Glomerular visceral epithelial cell (primary cell): ENCODE measurements around the gene NAA30.
"Not testable (repeated sequence)": the region's sequence is repeated elsewhere in the genome, so short reads cannot be mapped to it uniquely, and the experiment has no call there.

Experiments
- DNase-seq: peaks from one replicate; pipeline ENCODE4 v3.0.0-alpha.2; 2016; ENCODE audit errors: extremely low spot score

NAA30 gene

DNA sequence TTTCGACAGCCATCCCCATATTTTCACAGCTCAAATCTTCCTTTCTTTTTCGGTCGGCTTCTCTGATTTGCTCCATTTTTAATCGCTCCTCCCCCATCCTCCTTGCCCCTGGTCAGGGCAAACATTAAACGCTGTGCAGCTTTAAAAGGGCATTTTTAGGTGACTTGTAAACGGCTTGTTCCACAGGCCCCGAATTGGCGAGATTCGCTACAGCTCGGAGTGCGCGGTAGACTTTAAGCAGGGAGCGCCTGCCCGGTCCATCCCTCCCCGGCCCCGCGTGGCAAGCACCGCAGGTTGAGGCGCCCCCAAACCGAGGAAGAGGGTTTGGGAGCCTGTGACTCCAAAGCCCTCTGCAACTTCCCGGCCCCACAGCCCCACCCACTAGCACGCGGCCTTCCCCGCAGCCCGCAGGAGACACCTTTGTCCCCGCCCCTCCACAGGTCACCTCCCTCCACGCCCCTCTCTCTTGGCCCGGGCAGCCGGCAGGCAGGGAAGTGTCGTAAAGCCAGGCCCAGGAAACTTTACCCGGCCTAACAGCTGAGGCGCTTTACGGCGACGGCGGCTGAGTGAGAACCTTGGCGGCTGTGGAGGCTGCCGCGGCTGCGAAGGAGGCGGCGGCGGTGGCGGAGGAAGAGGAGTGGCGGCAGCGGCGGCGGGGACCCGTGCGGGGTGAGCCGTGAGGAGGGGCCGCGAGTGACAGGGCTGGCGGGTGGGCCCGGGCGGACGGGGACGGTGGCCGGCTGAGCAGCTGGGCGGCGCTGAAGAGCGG, at the start of gene NAA30:
NAA30 (plus strand) TSS at position 550 of the 769 bp plus-strand sequence. CDS start 372 bp downstream, outside the sequence.
- peak; percentile 96 for DNase-seq

DNA sequence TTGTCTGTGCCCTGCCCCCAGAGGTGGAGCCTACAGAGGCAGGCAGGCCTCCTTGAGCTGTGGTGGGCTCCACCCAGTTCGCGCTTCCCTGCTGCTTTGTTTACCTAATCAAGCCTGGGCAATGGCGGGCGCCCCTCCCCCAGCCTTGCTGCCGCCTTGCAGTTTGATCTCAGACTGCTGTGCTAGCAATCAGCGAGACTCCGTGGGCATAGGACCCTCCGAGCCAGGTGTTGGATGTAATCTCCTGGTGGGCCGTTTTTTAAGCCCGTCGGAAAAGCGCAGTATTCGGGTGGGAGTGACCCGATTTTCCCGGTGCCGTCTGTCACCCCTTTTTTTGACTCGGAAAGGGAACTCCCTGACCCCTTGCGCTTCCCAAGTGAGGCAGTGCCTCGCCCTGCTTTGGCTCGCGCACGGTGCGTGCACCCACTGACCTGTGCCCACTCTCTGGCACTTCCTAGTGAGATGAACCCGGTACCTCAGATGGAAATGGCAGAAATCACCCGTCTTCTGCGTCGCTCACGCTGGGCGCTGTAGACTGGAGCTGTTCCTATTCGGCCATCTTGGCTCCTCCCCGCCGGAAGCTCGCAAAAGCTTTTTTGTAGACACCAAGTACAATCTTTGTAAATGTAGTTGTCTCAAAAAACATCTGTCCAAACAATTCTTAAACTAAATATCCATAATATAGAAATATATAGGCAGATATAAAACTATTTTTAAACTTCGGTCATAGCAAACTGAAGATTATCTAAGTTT, 46.7 kb upstream of the NAA30 start:
- not testable (repeated sequence) for DNase-seq

GRCh38 chr14:57345106-57345505, 45.3 kb upstream of the NAA30 start:
- DNase-seq: no peak

DNA sequence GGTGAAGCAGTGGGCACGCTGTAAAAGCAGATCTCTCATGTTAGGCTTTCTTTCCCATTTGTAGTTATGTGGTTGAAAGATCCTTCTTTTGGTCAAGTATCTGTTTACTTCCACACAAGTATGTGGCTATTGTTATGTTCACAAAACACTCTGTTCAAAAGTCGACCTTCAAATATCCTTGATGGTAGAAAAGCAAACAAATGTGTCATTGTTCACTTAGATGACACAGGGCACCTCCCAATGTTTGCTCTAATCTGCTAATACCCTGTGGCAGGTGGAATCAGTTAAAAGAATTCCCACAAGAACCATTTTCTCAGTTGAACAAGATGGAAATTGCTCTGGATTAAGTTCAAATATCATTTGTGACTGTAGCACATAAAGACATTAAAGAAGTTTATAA, 43.6 kb upstream of the NAA30 start:
- DNase-seq: no peak

GRCh38 chr14:57352396-57353170, 37.8 kb upstream of the NAA30 start:
- no peak for DNase-seq

- no peak for DNase-seq
Observed at GRCh38 chr14:57355081-57355800, 35.1 kb upstream of the NAA30 start.

DNA sequence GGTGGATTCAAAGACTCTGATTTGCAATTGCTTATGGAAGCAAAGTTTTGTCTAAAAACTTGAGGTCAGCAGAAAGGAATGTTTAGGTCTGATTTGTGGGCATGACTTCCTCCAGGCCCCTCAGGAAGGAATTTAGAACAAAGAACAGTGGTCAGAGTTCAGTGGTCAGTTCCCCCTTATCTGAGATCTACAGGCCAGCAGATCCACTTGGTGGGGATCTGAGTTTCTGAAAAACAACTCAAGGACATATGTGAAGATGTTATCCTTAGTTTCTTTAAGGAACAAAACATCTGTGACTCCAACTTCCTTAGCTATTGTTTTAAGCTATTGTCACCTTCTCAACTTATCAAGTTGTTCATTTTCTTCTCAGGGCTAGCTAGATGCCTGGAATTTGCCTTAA, 28.0 kb upstream of the NAA30 start:
- peak; percentile 77 for DNase-seq

DNA sequence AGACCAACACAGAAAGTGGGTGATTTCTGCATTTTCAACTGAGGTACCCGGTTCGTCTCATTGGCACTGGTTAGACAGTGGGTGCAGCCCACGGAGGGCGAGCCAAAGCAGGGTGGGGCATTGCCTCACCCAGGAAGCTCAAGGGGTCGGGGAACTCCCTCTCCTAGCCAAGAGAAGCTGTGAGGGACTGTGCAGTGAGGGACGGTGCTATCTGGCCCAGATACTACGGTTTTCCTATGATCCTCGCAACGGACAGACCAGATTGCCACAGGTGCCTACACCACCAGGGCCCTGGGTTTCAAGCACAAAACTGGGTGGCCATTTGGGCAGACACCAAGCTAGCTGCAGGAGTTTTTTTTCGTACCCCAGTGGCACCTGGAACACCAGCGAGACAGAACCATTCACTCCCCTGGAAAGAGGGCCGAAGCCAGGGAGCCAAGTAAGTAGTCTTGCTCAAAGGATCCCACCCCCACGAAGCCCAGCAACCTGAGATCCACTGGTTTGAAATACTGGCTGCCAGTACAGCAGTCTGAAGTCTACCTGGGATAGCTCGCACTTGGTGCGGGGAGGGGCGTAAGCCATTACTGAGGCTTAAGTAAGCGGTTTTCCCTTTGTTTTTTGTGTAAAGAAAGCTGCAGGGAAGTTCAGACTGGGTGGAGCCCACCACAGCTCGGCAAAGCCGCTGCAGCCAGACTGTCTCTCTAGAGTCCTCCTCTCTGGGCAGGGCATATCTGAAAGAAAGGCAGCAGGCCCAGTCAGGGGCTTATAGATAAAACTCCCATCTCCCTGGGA, 25.5 kb upstream of the NAA30 start:
- DNase-seq: no peak

DNA sequence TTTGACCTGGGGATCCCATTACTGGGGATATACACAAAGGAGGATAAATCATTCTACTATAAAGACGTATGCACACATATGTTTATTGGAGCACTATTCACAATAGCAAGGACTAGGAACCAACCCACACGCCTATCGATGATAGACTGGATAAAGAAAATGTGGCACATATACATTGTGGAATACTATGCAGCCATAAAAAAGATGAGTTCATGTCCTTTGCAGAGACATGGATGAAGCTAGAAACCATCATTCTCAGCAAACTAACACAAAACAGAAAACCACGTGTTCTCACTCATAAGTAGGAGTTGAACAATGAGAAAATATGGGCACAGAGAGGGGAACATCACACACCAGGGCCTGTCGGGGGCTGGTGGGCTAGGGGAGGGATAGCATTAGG, 20.2 kb upstream of the NAA30 start:
- DNase-seq: not testable (repeated sequence)

GRCh38 chr14:57371013-57371412, 19.4 kb upstream of the NAA30 start:
- DNase-seq: no peak

GRCh38 chr14:57375156-57375555, 15.2 kb upstream of the NAA30 start:
- no peak for DNase-seq

DNA sequence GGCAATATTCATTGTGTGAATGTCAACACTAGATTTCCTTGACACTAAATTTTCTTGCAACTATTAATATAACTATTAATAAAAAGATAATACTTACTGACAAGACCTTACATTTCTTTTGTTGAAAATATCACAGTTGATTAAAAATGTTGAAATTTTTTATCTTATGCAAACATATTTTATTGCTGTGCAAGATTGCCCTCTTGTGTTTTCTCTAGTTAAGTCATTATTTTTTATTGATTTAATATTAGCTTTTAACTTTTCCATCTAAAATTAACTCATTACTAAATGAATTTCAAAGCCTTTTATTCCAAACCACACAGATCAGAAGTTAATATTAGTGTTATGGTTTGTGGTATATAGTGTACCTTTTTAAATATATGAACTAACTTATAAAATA, 11.7 kb upstream of the NAA30 start:
- no peak for DNase-seq

DNA sequence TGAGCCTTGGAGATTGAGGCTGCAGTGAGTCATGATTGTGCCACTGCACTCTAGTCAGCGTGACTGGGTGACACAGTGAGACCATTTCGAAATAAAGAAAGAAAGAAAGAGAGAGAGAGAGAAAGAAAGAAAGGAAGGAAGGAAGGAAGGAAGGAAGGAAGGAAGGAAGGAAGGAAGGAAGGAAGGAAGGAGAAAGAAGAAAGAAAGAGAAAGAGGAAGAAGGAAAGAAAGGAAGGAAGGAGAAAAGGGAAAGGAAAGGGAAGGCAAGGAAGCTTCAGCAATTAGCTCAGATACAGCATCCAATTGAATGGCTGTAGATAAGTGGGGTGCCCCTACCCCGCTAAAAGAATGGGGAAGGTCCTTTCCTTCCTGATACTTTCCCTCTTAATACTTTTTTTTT, 9.5 kb upstream of the NAA30 start:
- DNase-seq: no peak

DNA sequence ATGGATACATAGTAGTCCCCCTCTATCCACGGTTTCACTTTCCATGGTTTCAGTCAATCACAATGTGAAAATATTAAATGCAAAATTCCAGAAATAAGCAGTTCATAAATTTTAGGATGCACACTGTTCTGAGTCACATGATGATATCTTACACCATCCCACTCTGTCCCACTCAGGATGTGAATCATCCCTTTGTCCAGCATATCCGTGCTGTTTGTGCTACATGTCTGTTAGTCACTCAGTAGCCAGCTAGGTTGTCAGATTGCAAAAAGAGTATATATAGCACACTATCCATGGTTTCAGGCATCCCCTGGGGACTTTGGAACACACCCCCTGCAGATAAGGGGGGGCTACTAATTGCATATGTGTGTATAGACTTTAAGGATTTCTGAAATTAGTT, 8.1 kb upstream of the NAA30 start:
- peak; percentile 60 for DNase-seq

GRCh38 chr14:57383125-57383745, 7.2 kb upstream of the NAA30 start:
- DNase-seq: no peak

GRCh38 chr14:57388067-57388466, 2.3 kb upstream of the NAA30 start:
- DNase-seq: no peak

GRCh38 chr14:57389646-57390036, 745 bp upstream of the NAA30 start:
- DNase-seq: no peak

GRCh38 chr14:57390806-57391516, 575 bp downstream of the NAA30 start:
- DNase-seq: peak; percentile 34

DNA sequence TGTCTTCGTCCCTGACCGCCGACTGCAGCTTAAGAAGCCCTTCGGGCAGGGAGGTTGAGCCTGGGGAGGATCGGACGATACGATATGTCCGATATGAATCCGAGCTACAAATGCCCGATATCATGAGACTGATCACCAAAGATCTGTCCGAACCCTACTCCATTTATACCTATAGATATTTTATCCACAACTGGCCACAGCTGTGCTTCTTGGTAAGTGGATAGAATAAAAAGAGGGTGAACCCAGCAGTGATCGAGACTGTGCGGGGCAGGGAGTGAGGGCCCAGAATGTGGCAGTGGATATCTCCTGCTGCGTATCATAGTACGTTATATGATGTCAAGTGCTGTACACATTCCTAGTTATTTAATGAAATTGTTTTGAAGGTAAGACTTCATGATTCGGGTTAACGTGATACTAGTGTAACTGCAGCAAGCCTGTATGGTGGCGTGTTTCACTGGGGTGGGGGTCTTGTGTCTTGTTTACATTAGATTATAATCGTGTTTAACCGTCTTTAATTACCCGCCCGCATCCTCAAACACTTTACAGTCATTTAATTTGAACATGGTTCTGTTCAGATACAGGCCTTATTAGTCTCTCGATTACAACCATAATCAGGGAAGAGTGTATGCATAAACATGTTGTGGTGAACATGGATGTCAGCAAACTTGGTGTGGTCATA, 1.3 kb downstream of the NAA30 start:
- DNase-seq: no peak
